Activated B cell treated with CpG ODN at 0.5 μM for 24 hours (primary cell): ENCODE results near the gene TRIL. TPM values are rescaled to one million over a fixed set of nuclear protein-coding genes. Genes with fewer than 3 reads are reported as not detected.

ENCODE experiments used
- ATAC-seq: fragments of 200-7000 bp; cut with Tn5 transposase; one replicate; pipeline ENCODE4 v1.10.0; 2021; ENCODE audit warnings: low read depth, mild to moderate bottlenecking, moderate library complexity
- CTCF ChIA-PET: fragments of 350-600 bp; sonication (Branson Sonifier 250); formaldehyde crosslinking; loops from one replicate; lab custom pipeline; 2021; ENCODE audit warnings: antibody characterized with exemption; lab: Charles Lee
- POLR2A ChIA-PET: fragments of 350-600 bp; sonication (Branson Sonifier 250); formaldehyde crosslinking; loops from one replicate; lab custom pipeline; 2021; ENCODE audit warnings: antibody characterized with exemption; lab: Charles Lee
- DNase-seq: peaks from one replicate; pipeline ENCODE4 v3.0.0; 2022
- H3K27ac Mint-ChIP-seq: one replicate; pipeline ENCODE4 v1.8.0; 2020; ENCODE audit warnings: mixed read lengths
- H3K27me3 Mint-ChIP-seq: one replicate; pipeline ENCODE4 v1.8.0; 2021; ENCODE audit warnings: mixed read lengths
- H3K36me3 Mint-ChIP-seq: one replicate; pipeline ENCODE4 v1.8.0; 2021; ENCODE audit warnings: low read depth, mixed read lengths
- H3K4me1 Mint-ChIP-seq: one replicate; pipeline ENCODE4 v1.8.0; 2021; ENCODE audit warnings: mixed read lengths
- H3K4me3 Mint-ChIP-seq: one replicate; pipeline ENCODE4 v1.8.0; 2020; ENCODE audit warnings: mild to moderate bottlenecking, mixed read lengths
- H3K9me3 Mint-ChIP-seq: one replicate; pipeline ENCODE4 v1.8.0; 2020; ENCODE audit warnings: mixed read lengths
- CTCF ChIP-seq: fragments of 200-600 bp; IDR thresholded peaks from one replicate; pipeline ENCODE4 v1.8.0; 2022; ENCODE audit warnings: antibody characterized with exemption, mild to moderate bottlenecking
- intact Hi-C: fragments of 100-400 bp; cut with micrococcal nuclease; formaldehyde crosslinking; loops from one replicate; pipeline ENCODE4 v1.15.1; 2024
- total RNA-seq: library from RNA; stranded (reverse); gene quantifications from 2 replicates; pipeline ENCODE4 v1.2.3, GENCODE V29; 2022

The TRIL gene
- total RNA-seq, 1 donor from 2014 or later, result not detected

- no peak overlapping the region for H3K27ac Mint-ChIP-seq
- intact Hi-C loops, result no loop called here
- DNase-seq, result no peak
- H3K36me3 Mint-ChIP-seq, result no peaks in the 10 kb centered on the region
- no peak for TF ChIP-seq CTCF
- ChIA-PET CTCF (no interaction called here), POLR2A (no interaction called here)
- no peaks in the 10 kb centered on the region for H3K4me1 Mint-ChIP-seq
- H3K4me3 Mint-ChIP-seq, result no peak overlapping the region
- H3K9me3 Mint-ChIP-seq, result no peaks in the 10 kb centered on the region
- H3K27me3 Mint-ChIP-seq, result peaks cover 19% of the 10 kb centered on the region
- ATAC-seq, result no peak
These were observed 35.2 kb upstream of the TRIL start for GRCh38 chr7:28993371-28993770.

GRCh38 chr7:28992798-28993197 is 34.7 kb upstream of the TRIL start:
- ATAC-seq (no peak), DNase-seq (no peak)
- Mint-ChIP-seq H3K27me3 (peaks cover 19% of the 10 kb centered on the region), H3K36me3 (no peaks in the 10 kb centered on the region), H3K9me3 (no peaks in the 10 kb centered on the region), H3K4me1 (no peaks in the 10 kb centered on the region), H3K4me3 (no peak overlapping the region), H3K27ac (no peak overlapping the region)
- intact Hi-C loops, result no loop called here
- POLR2A ChIA-PET, result no interaction called here
- TF ChIP-seq CTCF, result no peak
- CTCF ChIA-PET, result no interaction called here

GRCh38 chr7:28990200-28990960 is 32.2 kb upstream of the TRIL start:
- no peak overlapping the region for H3K4me3 Mint-ChIP-seq
- no peak for DNase-seq
- no peaks in the 10 kb centered on the region for H3K9me3 Mint-ChIP-seq
- H3K4me1 Mint-ChIP-seq, result no peaks in the 10 kb centered on the region
- ATAC-seq, result no peak
- ChIA-PET POLR2A (no interaction called here), CTCF (no interaction called here)
- H3K36me3 Mint-ChIP-seq, result no peaks in the 10 kb centered on the region
- intact Hi-C loops, result no loop called here
- no peak overlapping the region for H3K27ac Mint-ChIP-seq
- no peak for TF ChIP-seq CTCF
- H3K27me3 Mint-ChIP-seq, result peaks cover 14% of the 10 kb centered on the region

- Mint-ChIP-seq H3K4me1 (no peaks in the 10 kb centered on the region), H3K9me3 (no peaks in the 10 kb centered on the region), H3K27ac (no peak overlapping the region), H3K36me3 (no peaks in the 10 kb centered on the region), H3K27me3 (peaks cover 13% of the 10 kb centered on the region), H3K4me3 (no peak overlapping the region)
- ATAC-seq (no peak), DNase-seq (no peak)
- ChIA-PET POLR2A (no interaction called here), CTCF (no interaction called here)
- intact Hi-C loops, result no loop called here
- no peak for TF ChIP-seq CTCF
These were observed 31.3 kb upstream of the TRIL start for GRCh38 chr7:28989211-28989980.

GRCh38 chr7:28988810-28989209 is 30.7 kb upstream of the TRIL start:
- Mint-ChIP-seq H3K9me3 (no peaks in the 10 kb centered on the region), H3K4me1 (no peaks in the 10 kb centered on the region), H3K36me3 (no peaks in the 10 kb centered on the region), H3K4me3 (no peak overlapping the region), H3K27me3 (peaks cover 11% of the 10 kb centered on the region), H3K27ac (no peak overlapping the region)
- intact Hi-C loops, result no loop called here
- ATAC-seq (no peak), DNase-seq (no peak)
- CTCF ChIA-PET, result no interaction called here
- TF ChIP-seq CTCF, result no peak
- POLR2A ChIA-PET, result no interaction called here
